HEK293T (cell line): Measurements from ENCODE around the gene LSM2.
"Not testable (repeated sequence)": the region's sequence is repeated elsewhere in the genome, so short reads cannot be mapped to it uniquely, and the experiment has no call there.

Source experiments
- CTCF ChIA-PET: fragments of 350-600 bp; formaldehyde crosslinking; extraction: SDS; loops from one replicate; lab custom pipeline; 2021; ENCODE audit warnings: antibody characterized with exemption, inconsistent platforms; lab: Yijun Ruan, JAX
- POLR2A ChIA-PET: fragments of 350-600 bp; formaldehyde crosslinking; extraction: SDS; loops from one replicate; lab custom pipeline; 2020; ENCODE audit warnings: antibody characterized with exemption, inconsistent platforms; lab: Yijun Ruan, JAX
- DNase-seq: peaks from one replicate; pipeline ENCODE4 v3.0.0; 2012; ENCODE audit warnings: mixed read lengths; ENCODE audit errors: extremely low spot score
- ARNT ChIP-seq: fragments of 450-650 bp; IDR thresholded peaks from 2 replicates; pipeline ENCODE4 v1.6.1; 2017; ENCODE audit warnings: mild to moderate bottlenecking
- BHLHE40 ChIP-seq: fragments of 450-650 bp; IDR thresholded peaks from 2 replicates; pipeline ENCODE4 v1.6.1; 2016; ENCODE audit warnings: mild to moderate bottlenecking, moderate library complexity, borderline replicate concordance
- CTBP1 ChIP-seq: fragments of 450-650 bp; IDR thresholded peaks from 2 replicates; pipeline ENCODE4 v1.6.1; 2016; ENCODE audit warnings: borderline replicate concordance
- ELF4 ChIP-seq: fragments of 450-650 bp; IDR thresholded peaks from 2 replicates; pipeline ENCODE4 v1.6.1; 2017; ENCODE audit warnings: antibody characterized with exemption
- FOXA1 ChIP-seq: fragments of 450-650 bp; IDR thresholded peaks from 2 replicates; pipeline ENCODE4 v1.6.1; 2016; ENCODE audit warnings: mild to moderate bottlenecking
- FOXK2 ChIP-seq: fragments of 450-650 bp; IDR thresholded peaks from 2 replicates; pipeline ENCODE4 v1.6.1; 2016; ENCODE audit warnings: mild to moderate bottlenecking
- FOXM1 ChIP-seq: fragments of 450-650 bp; IDR thresholded peaks from 2 replicates; pipeline ENCODE4 v1.6.1; 2017; ENCODE audit warnings: mild to moderate bottlenecking, borderline replicate concordance
- HDGF ChIP-seq: fragments of 450-650 bp; IDR thresholded peaks from 2 replicates; pipeline ENCODE4 v1.6.1; 2017; ENCODE audit warnings: antibody characterized with exemption, borderline replicate concordance
- L3MBTL2 ChIP-seq: fragments of 450-650 bp; conservative IDR thresholded peaks from 2 replicates; pipeline ENCODE4 v1.6.1; 2016; ENCODE audit warnings: mild to moderate bottlenecking
- LEF1 ChIP-seq: fragments of 450-650 bp; IDR thresholded peaks from 2 replicates; pipeline ENCODE4 v1.6.1; 2017; ENCODE audit warnings: mild to moderate bottlenecking, borderline replicate concordance
- NFRKB ChIP-seq: fragments of 450-650 bp; IDR thresholded peaks from 2 replicates; pipeline ENCODE4 v1.6.1; 2016; ENCODE audit warnings: mild to moderate bottlenecking, moderate library complexity
- SP1 ChIP-seq: fragments of 450-650 bp; IDR thresholded peaks from 2 replicates; pipeline ENCODE4 v1.6.1; 2017
- SUZ12 ChIP-seq: fragments of 450-650 bp; IDR thresholded peaks from 2 replicates; pipeline ENCODE4 v1.6.1; 2016; ENCODE audit warnings: mild to moderate bottlenecking
- TARDBP ChIP-seq: fragments of 450-650 bp; IDR thresholded peaks from 2 replicates; pipeline ENCODE4 v1.6.1; 2016
- ZNF384 ChIP-seq: fragments of 450-650 bp; IDR thresholded peaks from 2 replicates; pipeline ENCODE4 v1.6.1; 2016
- TF ChIP-seq, protein P1 (sequence below): fragments of 450-650 bp; IDR thresholded peaks from 2 replicates; pipeline ENCODE4 v1.6.1; 2016

Gene LSM2

DNA sequence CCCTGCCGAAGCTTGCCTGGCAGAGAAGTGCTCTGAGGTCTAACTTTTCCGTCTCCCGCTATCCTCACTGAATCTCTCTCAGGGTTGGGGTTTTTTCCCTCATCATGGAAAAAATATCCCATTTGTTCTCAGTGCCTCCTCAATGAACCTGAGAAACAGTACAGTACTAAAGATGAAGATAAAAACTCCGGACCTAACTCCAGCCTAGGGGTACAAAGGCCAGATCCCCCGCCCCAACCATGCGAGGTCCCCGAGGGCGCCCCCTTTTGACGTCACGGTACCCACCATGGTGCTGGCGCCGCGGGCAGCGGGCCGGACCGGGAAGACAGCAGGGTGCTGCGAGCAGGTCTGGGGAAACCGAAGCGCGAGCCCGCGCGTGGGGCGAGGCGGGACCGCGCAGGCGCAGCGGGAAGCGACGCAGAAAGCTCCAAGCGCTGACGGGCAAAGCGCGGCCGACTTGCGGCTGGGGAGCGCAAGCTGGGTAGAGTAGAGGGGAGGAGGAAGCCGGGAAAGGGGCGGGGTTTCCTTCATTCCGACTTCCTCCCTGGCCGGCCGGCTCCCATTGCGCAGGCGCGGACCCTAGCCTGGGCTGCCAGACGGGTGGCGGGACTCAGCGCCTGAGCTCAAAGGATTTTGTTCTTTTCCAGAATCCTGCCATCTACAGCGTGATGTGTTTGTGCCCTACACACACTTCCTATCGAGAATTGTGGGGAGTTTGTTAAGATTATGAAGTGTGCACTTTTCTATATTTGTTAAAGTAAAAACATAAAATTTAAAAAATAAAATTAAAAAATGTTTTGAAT lies at the start of gene LSM2:
TSS of gene LSM2 (minus strand) at position 497 of the 803 bp plus-strand sequence. CDS start at position 288, 209 bp downstream.
- peak; percentile 100 for DNase-seq
- ChIA-PET CTCF (interaction anchor here (0.6 to 2.9 kb wide), 10 partner anchors 11 to 620 kb away, joined by 3 to 15 read pairs (median 4); partner anchors contain the start of genes CLIC1, EHMT2, HSPA1B and VARS1), POLR2A (interaction anchor here (0.7 to 4.7 kb wide), 38 partner anchors 8 to 1165 kb away, joined by 3 to 77 read pairs (median 6); partner anchors contain the start of genes ABHD16A, C6orf47, DDAH2 and DXO)
- TF ChIP-seq ELF4 (0 out of 2 replicates have a peak, but pooled peaks have one; percentile 37), ZNF384 (no peak)

DNA sequence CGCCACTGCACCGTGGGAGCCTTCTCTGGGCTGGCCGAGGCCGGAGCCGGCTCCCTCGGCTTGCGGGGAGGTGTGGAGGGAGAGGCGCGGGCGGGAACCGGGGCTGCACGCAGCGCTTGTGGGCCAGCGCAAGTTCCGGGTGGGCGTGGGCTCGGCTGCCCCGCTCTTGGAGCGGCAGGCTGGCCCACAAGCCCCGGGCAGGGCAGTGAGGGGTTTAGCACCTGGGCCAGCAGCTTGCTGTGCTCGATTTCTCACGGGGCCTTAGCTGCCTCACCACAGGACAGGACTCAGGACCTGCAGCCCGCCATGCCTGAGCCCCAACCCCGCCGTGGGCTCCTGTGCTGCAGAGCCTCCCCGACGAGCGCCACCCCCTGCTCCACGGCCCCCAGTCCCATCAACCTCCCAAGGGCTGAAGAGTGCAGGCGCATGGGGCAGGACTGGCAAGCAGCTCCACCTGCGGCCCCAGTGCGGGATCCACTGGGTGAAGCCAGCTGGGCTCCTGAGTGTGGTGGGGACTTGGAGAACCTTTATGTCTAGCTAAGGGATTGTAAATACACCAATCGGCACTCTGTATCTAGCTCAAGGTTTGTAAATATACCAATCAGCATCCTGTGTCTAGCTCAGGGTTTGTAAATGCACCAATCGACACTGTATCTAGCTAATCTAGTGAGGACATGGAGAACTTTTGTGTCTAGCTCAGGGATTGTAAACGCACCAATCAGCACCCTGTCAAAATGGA lies 45.4 kb upstream of the LSM2 start:
- not testable (repeated sequence) for DNase-seq
- POLR2A ChIA-PET = interaction anchor here (1.0 to 2.5 kb wide), 3 partner anchors 11 to 37 kb away, joined by 3 to 7 read pairs (median 4); partner anchors contain the start of genes HSPA1A, HSPA1L and NEU1
- CTCF ChIA-PET = interaction anchor here (0.6 kb wide), 1 partner anchor 126 kb away, joined by 4 read pairs; no protein-coding TSS in a partner anchor

DNA sequence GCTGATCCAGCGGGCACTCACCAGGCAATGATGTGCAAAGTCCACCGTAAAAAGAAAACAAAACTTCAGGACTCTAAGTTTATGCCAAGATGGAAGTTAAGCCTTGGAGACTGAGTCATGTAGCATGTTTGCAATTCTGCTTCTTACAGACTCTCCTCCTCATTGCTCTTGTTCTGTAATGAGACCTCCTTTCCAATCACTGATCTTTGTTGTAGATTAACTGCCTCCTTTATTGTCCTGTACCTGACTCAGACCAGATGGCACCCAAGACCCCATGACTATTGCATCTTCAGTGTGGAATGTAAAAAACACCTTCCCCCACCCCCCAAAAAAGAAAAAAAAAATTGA lies 44.7 kb upstream of the LSM2 start:
- TF ChIP-seq ZNF384 = no peak
- no peak for TF ChIP-seq FOXK2
- no peak for TF ChIP-seq TARDBP
- TF ChIP-seq CTBP1 = no peak
- TF ChIP-seq SUZ12 = no peak
- no peak for TF ChIP-seq FOXA1
- ChIA-PET POLR2A (interaction anchor here (1.0 to 2.5 kb wide), 2 partner anchors 17 to 37 kb away, joined by 3 to 7 read pairs; partner anchors contain the start of genes HSPA1A and HSPA1L), CTCF (interaction anchor here (0.6 kb wide), 2 partner anchors 81 to 127 kb away, joined by 3 to 4 read pairs; no protein-coding TSS in a partner anchor)
- DNase-seq = no peak

DNA sequence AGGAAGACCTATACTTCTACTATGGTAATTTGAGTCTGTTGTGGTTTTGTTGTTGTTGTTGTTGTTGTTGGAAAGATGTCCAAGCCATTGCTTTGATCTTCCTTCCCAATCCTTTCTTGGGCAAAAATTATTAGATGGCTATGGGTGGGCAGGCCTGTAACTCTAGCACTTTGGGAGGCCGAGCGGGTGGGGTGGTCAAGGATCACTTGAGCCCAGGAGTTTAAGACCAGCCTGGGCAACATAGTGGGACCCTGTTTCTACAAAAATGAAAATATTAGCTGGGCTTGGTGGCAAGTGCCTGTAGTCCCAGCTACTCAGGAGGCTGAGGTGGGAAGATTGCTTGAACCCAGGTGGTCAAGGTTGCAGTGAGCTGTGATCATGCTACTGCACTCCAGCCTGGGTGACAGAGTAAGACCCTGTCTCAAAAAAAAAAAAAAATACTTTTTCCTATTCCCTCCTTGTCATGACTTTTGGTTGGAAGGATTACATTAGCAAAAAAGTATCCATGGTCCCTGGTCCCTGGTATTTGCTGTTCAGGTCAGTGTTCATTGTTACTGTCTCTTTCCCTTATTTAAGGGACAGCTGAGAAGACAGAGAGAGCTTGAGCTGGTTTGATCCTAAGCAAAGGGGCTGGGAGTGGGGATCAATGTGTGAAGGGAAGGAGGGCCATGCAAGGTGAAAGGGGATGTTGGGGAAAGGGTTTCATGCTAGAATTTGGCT lies 44.2 kb upstream of the LSM2 start:
- ChIA-PET CTCF (interaction anchor here (0.6 kb wide), 1 partner anchor 81 kb away, joined by 3 read pairs; no protein-coding TSS in a partner anchor), POLR2A (interaction anchor here (1.0 to 2.5 kb wide), 2 partner anchors 16 to 36 kb away, joined by 3 to 7 read pairs; partner anchors contain the start of genes HSPA1A and HSPA1L)
- no peak for DNase-seq
- TF ChIP-seq FOXA1 (no peak), TARDBP (no peak), LEF1 (no peak), FOXK2 (no peak), SUZ12 (no peak), ELF4 (no peak), NFRKB (no peak), L3MBTL2 (no peak), ARNT (no peak), HDGF (no peak), BHLHE40 (no peak)
- TF ChIP-seq, protein P1, sequence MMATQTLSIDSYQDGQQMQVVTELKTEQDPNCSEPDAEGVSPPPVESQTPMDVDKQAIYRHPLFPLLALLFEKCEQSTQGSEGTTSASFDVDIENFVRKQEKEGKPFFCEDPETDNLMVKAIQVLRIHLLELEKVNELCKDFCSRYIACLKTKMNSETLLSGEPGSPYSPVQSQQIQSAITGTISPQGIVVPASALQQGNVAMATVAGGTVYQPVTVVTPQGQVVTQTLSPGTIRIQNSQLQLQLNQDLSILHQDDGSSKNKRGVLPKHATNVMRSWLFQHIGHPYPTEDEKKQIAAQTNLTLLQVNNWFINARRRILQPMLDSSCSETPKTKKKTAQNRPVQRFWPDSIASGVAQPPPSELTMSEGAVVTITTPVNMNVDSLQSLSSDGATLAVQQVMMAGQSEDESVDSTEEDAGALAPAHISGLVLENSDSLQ = no peak

DNA sequence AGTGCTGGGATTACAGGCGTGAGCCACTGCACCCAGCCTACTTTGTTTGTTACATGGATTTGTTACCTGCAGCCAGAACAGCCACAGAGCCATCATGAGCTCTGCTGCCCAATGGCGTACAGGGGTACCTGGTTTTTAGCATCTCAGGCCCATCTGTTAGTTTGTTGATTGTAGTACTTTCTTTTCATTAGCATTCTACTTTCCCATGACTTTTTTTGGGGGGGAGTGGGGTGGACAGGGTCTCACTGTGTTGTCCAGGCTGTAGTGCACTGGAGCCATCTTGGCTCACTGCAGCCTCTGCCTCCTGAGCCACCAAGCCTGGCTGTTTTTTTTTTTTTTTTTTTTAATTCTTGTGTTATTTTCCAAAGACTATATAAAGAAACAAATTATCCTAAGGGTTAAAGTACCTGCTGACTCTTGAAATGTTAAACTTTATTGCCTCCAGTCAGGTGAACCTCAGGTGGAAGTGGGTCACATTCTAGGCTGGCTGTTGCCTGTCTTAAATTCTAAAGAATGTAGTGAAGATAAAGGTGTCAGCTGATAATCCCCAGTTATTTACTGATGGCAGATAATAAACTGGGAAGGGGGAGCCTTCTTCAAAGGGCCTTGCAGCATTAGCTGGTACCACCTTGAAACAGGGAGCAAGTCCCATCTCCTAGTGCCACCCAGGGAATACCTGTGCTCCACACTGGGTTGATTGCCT lies 40.7 kb upstream of the LSM2 start:
- no peak for DNase-seq
- TF ChIP-seq LEF1 (no peak), L3MBTL2 (no peak), FOXM1 (no peak), SUZ12 (no peak), FOXA1 (no peak), FOXK2 (no peak), HDGF (no peak), TARDBP (no peak)
- ChIA-PET POLR2A (interaction anchor here (0.9 to 2.0 kb wide), 3 partner anchors 9 to 181 kb away, joined by 3 to 6 read pairs (median 4); partner anchors contain the start of gene NEU1), CTCF (no interaction called here)

DNA sequence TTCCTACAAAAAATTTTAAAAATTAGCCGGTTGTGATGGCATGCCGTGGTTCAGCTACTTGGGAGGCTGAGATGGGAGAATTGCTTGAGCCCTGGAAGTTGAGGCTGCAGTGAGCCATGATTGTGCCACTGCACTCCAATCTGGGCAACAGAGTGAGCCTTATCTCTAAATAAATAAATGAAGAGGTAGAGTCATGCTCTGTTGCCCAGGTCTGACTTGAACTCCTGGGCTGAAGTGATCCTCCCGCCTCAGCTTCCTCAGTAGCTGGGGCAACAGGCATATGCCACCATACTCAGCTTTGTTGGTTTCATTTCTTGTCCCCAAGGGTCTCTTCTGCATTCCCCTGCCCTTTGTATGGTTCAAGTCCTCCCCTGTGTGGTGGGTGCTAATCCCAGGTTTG lies 37.7 kb upstream of the LSM2 start:
- TF ChIP-seq ZNF384 (no peak), FOXA1 (no peak), FOXK2 (no peak), SP1 (no peak), ELF4 (no peak)
- TF ChIP-seq, protein P1 = no peak
- CTCF ChIA-PET = no interaction called here
- DNase-seq = no peak
- POLR2A ChIA-PET = interaction anchor here (0.6 to 12.0 kb wide), 5 partner anchors 9 to 46 kb away, joined by 3 to 104 read pairs (median 4); partner anchors contain the start of genes HSPA1B and NEU1
